ENCODE measurements around the gene HTR1A. TPM values are rescaled to one million over a fixed set of nuclear protein-coding genes. Genes with fewer than 3 reads are reported as not detected.

The HTR1A gene
- total RNA-seq, 1 donor from 2014 or later: not detected

GRCh38 chr5:63957617-63958016 is 4.6 kb downstream of the HTR1A start:
- Mint-ChIP-seq H3K27ac (no peak overlapping the region), H3K4me3 (ENCODE audit: low read depth) (no peak overlapping the region), H3K9me3 (peaks cover 12% of the 10 kb centered on the region), H3K27me3 (ENCODE audit: low read depth) (peaks cover 12% of the 10 kb centered on the region), H3K4me1 (ENCODE audit: low read depth) (no peaks in the 10 kb centered on the region), H3K36me3 (ENCODE audit: low read depth) (no peaks in the 10 kb centered on the region)
- intact Hi-C loops (cut with micrococcal nuclease): no loop called here
- no peak for DNase-seq (ENCODE audit: low spot score)

- DNase-seq (ENCODE audit: low spot score): no peak
- Mint-ChIP-seq H3K4me3 (ENCODE audit: low read depth) (no peak overlapping the region), H3K36me3 (ENCODE audit: low read depth) (no peaks in the 10 kb centered on the region), H3K27me3 (ENCODE audit: low read depth) (no peaks in the 10 kb centered on the region), H3K9me3 (no peaks in the 10 kb centered on the region), H3K27ac (no peak overlapping the region), H3K4me1 (ENCODE audit: low read depth) (no peaks in the 10 kb centered on the region)
- intact Hi-C loops (cut with micrococcal nuclease): no loop called here
These were observed 9.0 kb downstream of the HTR1A start for GRCh38 chr5:63953217-63953616.

GRCh38 chr5:63935103-63935502 is 27.1 kb downstream of the HTR1A start:
- Mint-ChIP-seq H3K9me3 (peaks cover 9% of the 10 kb centered on the region), H3K4me1 (ENCODE audit: low read depth) (no peaks in the 10 kb centered on the region), H3K36me3 (ENCODE audit: low read depth) (no peaks in the 10 kb centered on the region), H3K27ac (no peak overlapping the region), H3K4me3 (ENCODE audit: low read depth) (no peak overlapping the region), H3K27me3 (ENCODE audit: low read depth) (no peaks in the 10 kb centered on the region)
- intact Hi-C loops (cut with micrococcal nuclease): no loop called here
- no peak for DNase-seq (ENCODE audit: low spot score)

- Mint-ChIP-seq H3K27ac (no peak overlapping the region), H3K36me3 (ENCODE audit: low read depth) (no peaks in the 10 kb centered on the region), H3K4me3 (ENCODE audit: low read depth) (no peak overlapping the region), H3K9me3 (peaks cover 10% of the 10 kb centered on the region), H3K4me1 (ENCODE audit: low read depth) (no peaks in the 10 kb centered on the region), H3K27me3 (ENCODE audit: low read depth) (no peaks in the 10 kb centered on the region)
- no peak for DNase-seq (ENCODE audit: low spot score)
- intact Hi-C loops (cut with micrococcal nuclease): no loop called here
These were observed 30.4 kb downstream of the HTR1A start for GRCh38 chr5:63931836-63932235.

GRCh38 chr5:63928451-63928850 is 33.8 kb downstream of the HTR1A start:
- no peak for DNase-seq (ENCODE audit: low spot score)
- Mint-ChIP-seq H3K27me3 (ENCODE audit: low read depth) (no peaks in the 10 kb centered on the region), H3K27ac (no peak overlapping the region), H3K9me3 (peaks cover 8% of the 10 kb centered on the region), H3K36me3 (ENCODE audit: low read depth) (no peaks in the 10 kb centered on the region), H3K4me3 (ENCODE audit: low read depth) (no peak overlapping the region), H3K4me1 (ENCODE audit: low read depth) (no peaks in the 10 kb centered on the region)
- intact Hi-C loops (cut with micrococcal nuclease): no loop called here

GRCh38 chr5:63923914-63924313 is 38.3 kb downstream of the HTR1A start:
- Mint-ChIP-seq H3K27me3 (ENCODE audit: low read depth) (no peaks in the 10 kb centered on the region), H3K36me3 (ENCODE audit: low read depth) (no peaks in the 10 kb centered on the region)

GRCh38 chr5:63919763-63920478 is 42.3 kb downstream of the HTR1A start:
- Mint-ChIP-seq H3K27ac (no peak overlapping the region), H3K9me3 (peaks cover 9% of the 10 kb centered on the region), H3K36me3 (ENCODE audit: low read depth) (no peaks in the 10 kb centered on the region), H3K4me3 (ENCODE audit: low read depth) (no peak overlapping the region), H3K27me3 (ENCODE audit: low read depth) (no peaks in the 10 kb centered on the region), H3K4me1 (ENCODE audit: low read depth) (no peaks in the 10 kb centered on the region)
- no peak for DNase-seq (ENCODE audit: low spot score)
- intact Hi-C loops (cut with micrococcal nuclease): no loop called here

More at GRCh38 chr5:63923914-63924313, 38.3 kb downstream of the HTR1A start:
- H3K4me3 Mint-ChIP-seq (ENCODE audit: low read depth): no peak overlapping the region
- intact Hi-C loops (cut with micrococcal nuclease): no loop called here
- peaks cover 18% of the 10 kb centered on the region for H3K9me3 Mint-ChIP-seq
- no peak for DNase-seq (ENCODE audit: low spot score)
- H3K27ac Mint-ChIP-seq: no peak overlapping the region
- no peaks in the 10 kb centered on the region for H3K4me1 Mint-ChIP-seq (ENCODE audit: low read depth)

- DNase-seq (ENCODE audit: low spot score): no peak
- Mint-ChIP-seq H3K4me3 (ENCODE audit: low read depth) (no peak overlapping the region), H3K27ac (no peak overlapping the region), H3K9me3 (peaks cover 14% of the 10 kb centered on the region), H3K27me3 (ENCODE audit: low read depth) (no peaks in the 10 kb centered on the region), H3K36me3 (ENCODE audit: low read depth) (no peaks in the 10 kb centered on the region), H3K4me1 (ENCODE audit: low read depth) (no peaks in the 10 kb centered on the region)
- intact Hi-C loops (cut with micrococcal nuclease): no loop called here
These were observed 45.5 kb downstream of the HTR1A start for GRCh38 chr5:63916786-63917185.

GRCh38 chr5:63911871-63912270 is 50.4 kb downstream of the HTR1A start:
- H3K36me3 Mint-ChIP-seq (ENCODE audit: low read depth): no peaks in the 10 kb centered on the region
- H3K27me3 Mint-ChIP-seq (ENCODE audit: low read depth): no peaks in the 10 kb centered on the region
- H3K9me3 Mint-ChIP-seq: peaks cover 14% of the 10 kb centered on the region
- H3K27ac Mint-ChIP-seq: no peak overlapping the region
- intact Hi-C loops (cut with micrococcal nuclease): no loop called here
- DNase-seq (ENCODE audit: low spot score): no peak
- H3K4me3 Mint-ChIP-seq (ENCODE audit: low read depth): no peak overlapping the region
- no peaks in the 10 kb centered on the region for H3K4me1 Mint-ChIP-seq (ENCODE audit: low read depth)

Other genes starting within 250 kb of the HTR1A start
- 0.53 TPM in 1 of 2 replicates, not detected in the other for gene RNF180, start 203.4 kb upstream of the HTR1A start, total RNA-seq